ENCODE results near the gene GALNT10. TPM values are rescaled to one million over a fixed set of nuclear protein-coding genes. Genes with fewer than 3 reads are reported as not detected.

Gene GALNT10
- total and polyA plus RNA-seq, 9 of the 15 experiments (the other 6 are each of a cell fraction or from before 2014, with no cell fraction given) = 4.6 to 37.1 (median 13.3) TPM

GRCh38 chr5:154197801-154198491, 7.4 kb downstream of the GALNT10 start (continued):
- TF ChIP-seq SMAD4 (CRISPR knock-in tag; conservative IDR thresholded peaks at IDR 0.05) (no peak), RUNX1 (IDR thresholded peaks at IDR 0.05; ENCODE audit: low read depth) (no peak), ZBTB1 (CRISPR knock-in tag; IDR thresholded peaks at IDR 0.05; ENCODE audit: borderline replicate concordance, low read depth) (no peak), ZNF311 (CRISPR knock-in tag; IDR thresholded peaks at IDR 0.05) (0 out of 2 replicates have a peak, but pooled peaks have one; percentile 12), ZNF561 (CRISPR knock-in tag; conservative IDR thresholded peaks at IDR 0.05) (no peak), GABPB1 (CRISPR knock-in tag; IDR thresholded peaks at IDR 0.05) (no peak), MLLT1 (IDR thresholded peaks at IDR 0.05) (no peak), TCF3 (CRISPR knock-in tag; IDR thresholded peaks at IDR 0.05) (no peak), ZBTB7A (IDR thresholded peaks at IDR 0.05; ENCODE audit: borderline replicate concordance, control insufficient read depth, low read depth, low read length) (no peak), NR2C2 (CRISPR knock-in tag; IDR thresholded peaks at IDR 0.05) (no peak), NR2C2 (tag; IDR thresholded peaks at IDR 0.05) (peak; percentile 60), ZBTB11 (CRISPR knock-in tag; IDR thresholded peaks at IDR 0.05) (no peak), FOXP1 (CRISPR knock-in tag; IDR thresholded peaks at IDR 0.05) (no peak), ZNF644 (tag; IDR thresholded peaks at IDR 0.05; ENCODE audit: low read depth) (no peak), EP400 (IDR thresholded peaks at IDR 0.05) (no peak)
- TF ChIP-seq, protein P1, sequence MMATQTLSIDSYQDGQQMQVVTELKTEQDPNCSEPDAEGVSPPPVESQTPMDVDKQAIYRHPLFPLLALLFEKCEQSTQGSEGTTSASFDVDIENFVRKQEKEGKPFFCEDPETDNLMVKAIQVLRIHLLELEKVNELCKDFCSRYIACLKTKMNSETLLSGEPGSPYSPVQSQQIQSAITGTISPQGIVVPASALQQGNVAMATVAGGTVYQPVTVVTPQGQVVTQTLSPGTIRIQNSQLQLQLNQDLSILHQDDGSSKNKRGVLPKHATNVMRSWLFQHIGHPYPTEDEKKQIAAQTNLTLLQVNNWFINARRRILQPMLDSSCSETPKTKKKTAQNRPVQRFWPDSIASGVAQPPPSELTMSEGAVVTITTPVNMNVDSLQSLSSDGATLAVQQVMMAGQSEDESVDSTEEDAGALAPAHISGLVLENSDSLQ (IDR thresholded peaks at IDR 0.05) = no peak
- TF ChIP-seq, protein P2, sequence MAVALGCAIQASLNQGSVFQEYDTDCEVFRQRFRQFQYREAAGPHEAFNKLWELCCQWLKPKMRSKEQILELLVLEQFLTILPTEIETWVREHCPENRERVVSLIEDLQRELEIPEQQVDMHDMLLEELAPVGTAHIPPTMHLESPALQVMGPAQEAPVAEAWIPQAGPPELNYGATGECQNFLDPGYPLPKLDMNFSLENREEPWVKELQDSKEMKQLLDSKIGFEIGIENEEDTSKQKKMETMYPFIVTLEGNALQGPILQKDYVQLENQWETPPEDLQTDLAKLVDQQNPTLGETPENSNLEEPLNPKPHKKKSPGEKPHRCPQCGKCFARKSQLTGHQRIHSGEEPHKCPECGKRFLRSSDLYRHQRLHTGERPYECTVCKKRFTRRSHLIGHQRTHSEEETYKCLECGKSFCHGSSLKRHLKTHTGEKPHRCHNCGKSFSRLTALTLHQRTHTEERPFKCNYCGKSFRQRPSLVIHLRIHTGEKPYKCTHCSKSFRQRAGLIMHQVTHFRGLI (CRISPR knock-in tag; IDR thresholded peaks at IDR 0.05) = no peak
- TF ChIP-seq, protein P3, sequence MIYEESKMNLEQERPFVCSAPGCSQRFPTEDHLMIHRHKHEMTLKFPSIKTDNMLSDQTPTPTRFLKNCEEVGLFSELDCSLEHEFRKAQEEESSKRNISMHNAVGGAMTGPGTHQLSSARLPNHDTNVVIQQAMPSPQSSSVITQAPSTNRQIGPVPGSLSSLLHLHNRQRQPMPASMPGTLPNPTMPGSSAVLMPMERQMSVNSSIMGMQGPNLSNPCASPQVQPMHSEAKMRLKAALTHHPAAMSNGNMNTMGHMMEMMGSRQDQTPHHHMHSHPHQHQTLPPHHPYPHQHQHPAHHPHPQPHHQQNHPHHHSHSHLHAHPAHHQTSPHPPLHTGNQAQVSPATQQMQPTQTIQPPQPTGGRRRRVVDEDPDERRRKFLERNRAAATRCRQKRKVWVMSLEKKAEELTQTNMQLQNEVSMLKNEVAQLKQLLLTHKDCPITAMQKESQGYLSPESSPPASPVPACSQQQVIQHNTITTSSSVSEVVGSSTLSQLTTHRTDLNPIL (CRISPR knock-in tag; IDR thresholded peaks at IDR 0.05) = no peak

All from K562 (cell line).